K562 (cell line): ENCODE data around the gene ZNF516.

Experiments
- CHD2 ChIP-seq: IDR thresholded peaks from 2 replicates; pipeline ENCODE4 v1.6.1; 2011; ENCODE audit warnings: low read depth, low read length
- MAFK ChIP-seq: IDR thresholded peaks from 2 replicates; pipeline ENCODE4 v1.6.1; 2011; ENCODE audit warnings: low read length, improper control_type of control experiment
- MED1 ChIP-seq: sonication (generic); formaldehyde crosslinking; IDR thresholded peaks from 2 replicates; pipeline ENCODE4 v1.8.1; 2023; ENCODE audit warnings: missing genetic modification reagents, borderline replicate concordance
- NFXL1 ChIP-seq: fragments of 450-650 bp; formaldehyde crosslinking; IDR thresholded peaks from 2 replicates; pipeline ENCODE4 v1.4.0; 2021; ENCODE audit warnings: mild to moderate bottlenecking
- POLR2H ChIP-seq: IDR thresholded peaks from 2 replicates; pipeline ENCODE4 v1.6.1; 2016; ENCODE audit warnings: missing genetic modification characterization, low read depth, mild to moderate bottlenecking, control low read depth, missing compliant biosample characterization, moderate library complexity
- TFAM ChIP-seq: fragments of 250-450 bp; sonication (Bioruptor Pico); conservative IDR thresholded peaks from 2 replicates; pipeline ENCODE4 v1.5.0; 2021; ENCODE audit warnings: mild to moderate bottlenecking, moderate library complexity
- ZNF263 ChIP-seq: sonication (generic); formaldehyde crosslinking; IDR thresholded peaks from 2 replicates; pipeline ENCODE4 v1.8.0; 2022; ENCODE audit warnings: mild to moderate bottlenecking, missing genetic modification reagents, borderline replicate concordance

GRCh38 chr18:76407681-76408080 lies 87.4 kb downstream of the ZNF516 start:
- TF ChIP-seq MED1 (no peak), POLR2H (tag) (no peak), NFXL1 (CRISPR knock-in tag) (no peak), ZNF263 (CRISPR knock-in tag) (no peak), MAFK (no peak), TFAM (CRISPR knock-in tag) (no peak), CHD2 (no peak)
